Spleen (tissue), 11 donors: ENCODE results near the gene GLDN. TPM values are rescaled to one million over a fixed set of nuclear protein-coding genes. Genes with fewer than 3 reads are reported as not detected.

Source experiments
- DNase-seq: peaks from one replicate; pipeline ENCODE4 v3.0.0-alpha.2; 2020
- H3K27ac ChIP-seq, 8 donors: fragments of 200-600 bp; sonication (generic) in 7 of 8; 1 replicate in 4 of 8; 2 replicates in 4 of 8; pipeline versions ENCODE4 v1.5.0 to v1.8.0; 2016 to 2021; ENCODE audit warnings: inconsistent platforms in 4 of 8, mild to moderate bottlenecking in 4 of 8, moderate library complexity in 1 of 8
- H3K27me3 ChIP-seq, 7 donors: fragments of 200-600 bp; sonication (generic) in 6 of 7; replicated peaks in 1 of 7; 1 replicate in 4 of 7; 2 replicates in 3 of 7; pipeline versions ENCODE4 v1.5.0 to v1.8.0; 2016 to 2021; ENCODE audit warnings: inconsistent platforms in 3 of 7, mild to moderate bottlenecking in 1 of 7
- H3K36me3 ChIP-seq, 6 donors: fragments of 200-600 bp; sonication (generic) in 5 of 6; 1 replicate in 4 of 6; 2 replicates in 2 of 6; pipeline versions ENCODE4 v1.5.0 to v1.8.0; 2016 to 2021; ENCODE audit warnings: inconsistent platforms in 2 of 6
- H3K4me1 ChIP-seq, 6 donors: fragments of 200-600 bp; sonication (generic) in 5 of 6; 1 replicate in 3 of 6; 2 replicates in 3 of 6; pipeline versions ENCODE4 v1.5.0 to v1.8.0; 2016 to 2021; ENCODE audit warnings: inconsistent platforms in 3 of 6
- H3K4me3 ChIP-seq, 8 donors: fragments of 200-600 bp; sonication (generic) in 7 of 8; 1 replicate in 4 of 8; 2 replicates in 4 of 8; pipeline versions ENCODE4 v1.5.0 to v1.8.0; 2016 to 2021; ENCODE audit warnings: inconsistent platforms in 4 of 8, mild to moderate bottlenecking in 4 of 8, moderate library complexity in 2 of 8
- H3K9me3 ChIP-seq, 8 donors: fragments of 200-600 bp; sonication (generic) in 7 of 8; 1 replicate in 4 of 8; 2 replicates in 4 of 8; pipeline versions ENCODE4 v1.5.0 to v1.8.0; 2016 to 2021; ENCODE audit warnings: inconsistent platforms in 4 of 8
- POLR2A ChIP-seq, 3 donors: fragments of 450-650 bp; IDR thresholded peaks; one replicate each; pipeline ENCODE4 v1.5.1; 2017; ENCODE audit warnings: antibody characterized with exemption in 3 of 3, mild to moderate bottlenecking in 1 of 3
- POLR2AphosphoS5 ChIP-seq, 3 donors: sonication (generic); formaldehyde crosslinking; IDR thresholded peaks; one replicate each; pipeline ENCODE4 v1.5.1; 2017; ENCODE audit warnings: antibody characterized with exemption in 3 of 3
- WGBS, 5 donors: extraction: QIAGEN DNeasy Blood & Tissue Kit in 3 of 5; methylation state at CpG; one replicate each; pipeline versions ENCODE4 v1.1.5 to v1.1.7; 2013 to 2018; 5-methylcytosine and 5-hydroxymethylcytosine counted together
- intact Hi-C: fragments of 100-400 bp; cut with DNase I; formaldehyde crosslinking; loops from one replicate; pipeline ENCODE4 v1.15.0; 2023; ENCODE audit warnings: low total_unique reads
- polyA plus RNA-seq, 3 donors: library from polyadenylated mRNA; stranded (reverse); fragments of 200-250 nt; gene quantifications; one replicate each; pipeline ENCODE4 v1.2.1, GENCODE V29; 2013
- total RNA-seq, 7 donors: library from RNA; depleted of rRNA in 3 of 7; stranded (reverse); fragments of >200 nt in 3 of 7; fragmentation: NEBNext Ultra II Directional in 4 of 7; extraction: Animal tissue kit (Norgen Biotek cat#: 25700) in 4 of 7; gene quantifications; one replicate each; pipeline versions ENCODE4 v1.1.0 to v1.2.1, GENCODE V29; 2016 to 2021
- TF ChIP-seq, protein P1 (sequence below), 11 experiments: fragments of 200-600 bp in 7 of 11; fragments of 450-650 bp in 4 of 11; sonication (generic) in 4 of 11; IDR thresholded peaks in 8 of 11; conservative IDR thresholded peaks in 3 of 11; 1 replicate in 7 of 11; 2 replicates in 4 of 11; pipeline versions ENCODE4 v1.4.0 to v1.8.0; 2016 to 2021; ENCODE audit warnings: antibody characterized with exemption in 11 of 11, inconsistent platforms in 4 of 11, mild to moderate bottlenecking in 1 of 11
- donor health status: healthy with polysubstance abuse.
- donor health status: DM: no; HTN: no; CAD: no; lungs with moderate emphysema.
- donor health status: DM: no; HTN: no; CAD: no.
- donor health status: Bipolar disorder and iron deficiency.
- donor health status: healthy.
- donor health status: DM: no; HTN: no; CAD: no.
- donor health status: DM: yes; HTN: yes; CAD: no.

Gene GLDN
- total and polyA plus RNA-seq, 10 donors, result 0.94 to 18.2 (median 3.5) TPM

DNA sequence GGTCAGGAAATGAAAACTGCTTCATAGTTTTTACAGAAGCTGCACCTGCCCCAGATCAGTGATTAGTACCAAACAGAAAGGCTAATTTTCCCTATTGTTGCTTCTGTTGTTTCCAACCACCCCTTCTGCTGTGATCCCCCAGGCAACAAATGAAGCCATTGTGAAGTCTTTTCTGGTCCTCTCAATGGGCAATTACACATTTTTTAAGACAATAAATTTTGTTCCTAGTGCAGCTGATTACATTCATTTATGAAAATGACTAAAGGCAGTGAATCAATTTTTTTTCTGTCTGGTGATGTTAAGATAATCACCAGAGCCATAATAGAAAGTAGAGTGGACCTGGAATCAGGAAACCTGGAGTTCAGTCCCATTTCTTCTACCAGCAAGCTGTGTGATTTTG, 32.7 kb downstream of the GLDN start:
- intact Hi-C loops, result no loop called here
- no peak for TF ChIP-seq POLR2A (IDR thresholded peaks at IDR 0.05)
- no peaks in the 10 kb centered on the region for H3K27me3 ChIP-seq
- H3K4me1 ChIP-seq, result no peaks in the 10 kb centered on the region
- no peaks in the 10 kb centered on the region for H3K36me3 ChIP-seq
- H3K27ac ChIP-seq, result no peak overlapping the region
- no peaks in the 10 kb centered on the region for H3K9me3 ChIP-seq
- H3K4me3 ChIP-seq, result no peak overlapping the region
- no peak for DNase-seq

DNA sequence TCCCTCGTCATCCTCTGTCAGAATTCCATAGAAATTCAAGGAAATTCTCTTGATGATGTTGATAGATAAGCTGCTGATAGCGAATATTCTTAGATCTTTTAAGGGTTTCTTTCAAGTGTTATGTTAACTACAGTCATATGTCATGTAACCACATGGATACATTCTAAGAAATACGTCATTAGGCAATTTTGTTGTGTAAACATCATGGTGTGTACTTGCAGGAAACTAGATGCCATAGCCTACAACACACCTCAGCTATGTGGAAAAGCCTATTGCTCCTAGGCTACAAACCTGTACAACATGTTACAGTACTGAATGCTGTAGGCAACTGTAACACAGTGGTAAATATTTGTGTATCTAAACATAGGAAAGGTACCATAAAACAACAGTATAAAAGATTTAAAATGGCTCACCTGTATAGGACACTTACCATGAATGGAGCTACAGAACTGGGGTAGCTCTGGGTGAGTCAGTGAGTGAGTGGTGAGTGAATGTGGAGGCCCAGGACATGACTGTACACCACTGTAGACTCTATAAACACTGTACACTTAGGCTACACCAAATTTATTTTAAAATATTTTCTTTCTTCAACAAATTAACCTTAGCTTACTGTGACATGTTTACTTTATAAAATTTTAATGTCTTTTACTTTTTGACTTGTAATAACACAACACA, 34.6 kb downstream of the GLDN start:
- TF ChIP-seq, protein P1, sequence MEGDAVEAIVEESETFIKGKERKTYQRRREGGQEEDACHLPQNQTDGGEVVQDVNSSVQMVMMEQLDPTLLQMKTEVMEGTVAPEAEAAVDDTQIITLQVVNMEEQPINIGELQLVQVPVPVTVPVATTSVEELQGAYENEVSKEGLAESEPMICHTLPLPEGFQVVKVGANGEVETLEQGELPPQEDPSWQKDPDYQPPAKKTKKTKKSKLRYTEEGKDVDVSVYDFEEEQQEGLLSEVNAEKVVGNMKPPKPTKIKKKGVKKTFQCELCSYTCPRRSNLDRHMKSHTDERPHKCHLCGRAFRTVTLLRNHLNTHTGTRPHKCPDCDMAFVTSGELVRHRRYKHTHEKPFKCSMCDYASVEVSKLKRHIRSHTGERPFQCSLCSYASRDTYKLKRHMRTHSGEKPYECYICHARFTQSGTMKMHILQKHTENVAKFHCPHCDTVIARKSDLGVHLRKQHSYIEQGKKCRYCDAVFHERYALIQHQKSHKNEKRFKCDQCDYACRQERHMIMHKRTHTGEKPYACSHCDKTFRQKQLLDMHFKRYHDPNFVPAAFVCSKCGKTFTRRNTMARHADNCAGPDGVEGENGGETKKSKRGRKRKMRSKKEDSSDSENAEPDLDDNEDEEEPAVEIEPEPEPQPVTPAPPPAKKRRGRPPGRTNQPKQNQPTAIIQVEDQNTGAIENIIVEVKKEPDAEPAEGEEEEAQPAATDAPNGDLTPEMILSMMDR (IDR thresholded peaks at IDR 0.05 in 8 of 11, conservative IDR thresholded peaks at IDR 0.05 in 3 of 11), result no peak
- TF ChIP-seq POLR2AphosphoS5 (IDR thresholded peaks at IDR 0.05), result no peak
- TF ChIP-seq POLR2A (IDR thresholded peaks at IDR 0.05), result no peak
- no peaks in the 10 kb centered on the region for H3K36me3 ChIP-seq
- no peaks in the 10 kb centered on the region for H3K9me3 ChIP-seq
- WGBS, 5 donors, result 73 to 86% (median 77%) methylated on average over 3 of the region's 3 CpGs
- H3K4me1 ChIP-seq, result peaks cover 0 to 7% (median 1%) of the 10 kb centered on the region in 6 donors
- H3K27me3 ChIP-seq, result no peaks in the 10 kb centered on the region
- H3K4me3 ChIP-seq, result no peak overlapping the region
- intact Hi-C loops, result no loop called here
- no peak overlapping the region for H3K27ac ChIP-seq
- DNase-seq, result no peak

DNA sequence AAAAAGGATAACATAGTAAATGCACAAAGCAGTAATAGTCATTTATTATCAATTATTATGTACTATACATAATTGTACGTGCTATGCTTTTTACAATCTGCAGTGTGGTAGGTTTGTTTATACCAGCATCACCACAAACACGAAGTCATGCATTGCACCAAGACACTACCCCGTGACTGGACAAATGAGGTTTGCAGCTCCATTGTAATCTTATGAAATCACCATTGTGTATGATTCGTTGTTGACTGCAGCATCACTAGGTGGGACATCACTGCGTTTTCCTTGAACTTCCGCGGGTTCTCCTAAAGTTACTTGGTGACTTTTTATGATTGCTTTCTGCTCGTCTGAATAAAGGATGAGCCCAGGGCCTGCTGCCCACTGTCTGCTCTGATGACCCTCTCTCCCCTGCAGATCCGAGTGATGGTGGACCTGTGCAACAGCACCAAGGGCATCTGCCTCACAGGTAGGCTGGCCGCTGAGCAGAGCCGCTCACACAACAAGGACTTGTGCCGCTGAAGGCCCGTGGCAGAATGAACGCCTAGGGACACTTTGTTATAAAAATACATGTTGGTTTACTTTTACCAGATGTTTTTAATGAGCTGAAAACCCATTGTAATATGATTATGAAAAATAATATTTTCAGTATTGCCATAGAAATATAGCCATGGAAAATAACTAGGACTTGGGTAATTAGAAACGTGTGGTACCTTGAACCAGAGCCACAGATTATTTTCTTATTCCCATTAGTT, 35.8 kb downstream of the GLDN start:
- Histone ChIP-seq H3K9me3 (no peaks in the 10 kb centered on the region), H3K4me3 (no peak overlapping the region), H3K27ac (no peak overlapping the region), H3K36me3 (no peaks in the 10 kb centered on the region), H3K27me3 (peaks cover 0 to 9% (median 0%) of the 10 kb centered on the region in 7 donors), H3K4me1 (peaks cover 0 to 10% (median 3%) of the 10 kb centered on the region in 6 donors)
- TF ChIP-seq, protein P1 (IDR thresholded peaks at IDR 0.05 in 8 of 11, conservative IDR thresholded peaks at IDR 0.05 in 3 of 11), result no peak
- TF ChIP-seq POLR2AphosphoS5 (IDR thresholded peaks at IDR 0.05), result no peak
- TF ChIP-seq POLR2A (IDR thresholded peaks at IDR 0.05), result no peak
- DNase-seq, result no peak
- 89 to 96% (median 92%) methylated on average over 15 of the region's 15 CpGs for WGBS, 5 donors
- intact Hi-C loops, result no loop called here

DNA sequence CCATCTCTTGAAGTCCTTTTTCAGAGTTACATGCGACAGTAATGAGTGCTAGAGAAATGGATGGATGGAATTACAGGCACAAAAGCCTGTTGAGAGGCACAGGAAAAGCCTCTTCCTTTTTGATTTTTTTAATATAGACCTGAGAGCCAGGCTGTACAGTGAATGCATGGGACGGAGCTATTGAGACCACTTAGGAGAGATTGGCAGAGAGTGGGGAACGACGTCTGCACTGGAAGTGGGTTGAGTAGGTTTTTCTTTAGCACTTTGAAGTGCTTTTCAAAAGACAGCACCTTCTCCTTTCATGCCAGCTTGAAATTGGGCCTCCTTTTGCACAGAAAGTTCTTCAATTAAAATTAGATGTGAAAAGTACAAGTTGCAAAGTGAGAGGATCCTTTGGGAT, 37.0 kb downstream of the GLDN start:
- intact Hi-C loops, result no loop called here
- H3K4me3 ChIP-seq, result no peak overlapping the region
- TF ChIP-seq POLR2AphosphoS5 (IDR thresholded peaks at IDR 0.05) (no peak), POLR2A (IDR thresholded peaks at IDR 0.05) (no peak)
- TF ChIP-seq, protein P1 (IDR thresholded peaks at IDR 0.05 in 8 of 11, conservative IDR thresholded peaks at IDR 0.05 in 3 of 11), result no peak
- WGBS, 5 donors, result 72 to 87% (median 82%) methylated on average over 4 of the region's 4 CpGs
- H3K4me1 ChIP-seq, result peaks cover 0 to 10% (median 3%) of the 10 kb centered on the region in 6 donors
- no peaks in the 10 kb centered on the region for H3K9me3 ChIP-seq
- no peaks in the 10 kb centered on the region for H3K36me3 ChIP-seq
- no peak for DNase-seq
- peaks cover 0 to 15% (median 0%) of the 10 kb centered on the region in 7 donors for H3K27me3 ChIP-seq
- H3K27ac ChIP-seq, result no peak overlapping the region
